Measurements from ENCODE around the gene ISM1. TPM values are rescaled to one million over a fixed set of nuclear protein-coding genes. Genes with fewer than 3 reads are reported as not detected.

ISM1 gene
- total and polyA plus RNA-seq, 2 donors (not counting 3 experiments of a cell fraction or from before 2014, with no cell fraction given): not detected

DNA sequence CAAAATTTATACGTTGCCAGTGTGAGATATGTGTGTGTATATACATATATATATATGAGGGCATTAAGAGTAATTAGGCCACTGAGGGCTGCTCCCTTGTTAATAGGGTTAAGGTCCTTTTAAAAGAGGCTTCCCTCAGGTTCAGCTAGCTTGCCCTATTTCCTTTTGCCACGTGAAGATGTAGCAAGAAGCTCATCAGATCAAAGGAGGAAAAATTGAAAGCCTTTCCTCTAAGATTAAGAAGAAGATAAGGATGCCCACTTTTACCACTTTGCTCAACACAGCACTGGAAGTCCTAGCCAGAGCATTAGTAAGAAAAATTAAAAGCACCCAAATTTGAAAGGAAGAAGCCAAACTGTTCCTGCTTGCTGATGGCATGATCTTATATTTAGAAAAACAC, 33.2 kb upstream of the ISM1 start:
- TF ChIP-seq, protein P1, sequence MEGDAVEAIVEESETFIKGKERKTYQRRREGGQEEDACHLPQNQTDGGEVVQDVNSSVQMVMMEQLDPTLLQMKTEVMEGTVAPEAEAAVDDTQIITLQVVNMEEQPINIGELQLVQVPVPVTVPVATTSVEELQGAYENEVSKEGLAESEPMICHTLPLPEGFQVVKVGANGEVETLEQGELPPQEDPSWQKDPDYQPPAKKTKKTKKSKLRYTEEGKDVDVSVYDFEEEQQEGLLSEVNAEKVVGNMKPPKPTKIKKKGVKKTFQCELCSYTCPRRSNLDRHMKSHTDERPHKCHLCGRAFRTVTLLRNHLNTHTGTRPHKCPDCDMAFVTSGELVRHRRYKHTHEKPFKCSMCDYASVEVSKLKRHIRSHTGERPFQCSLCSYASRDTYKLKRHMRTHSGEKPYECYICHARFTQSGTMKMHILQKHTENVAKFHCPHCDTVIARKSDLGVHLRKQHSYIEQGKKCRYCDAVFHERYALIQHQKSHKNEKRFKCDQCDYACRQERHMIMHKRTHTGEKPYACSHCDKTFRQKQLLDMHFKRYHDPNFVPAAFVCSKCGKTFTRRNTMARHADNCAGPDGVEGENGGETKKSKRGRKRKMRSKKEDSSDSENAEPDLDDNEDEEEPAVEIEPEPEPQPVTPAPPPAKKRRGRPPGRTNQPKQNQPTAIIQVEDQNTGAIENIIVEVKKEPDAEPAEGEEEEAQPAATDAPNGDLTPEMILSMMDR (IDR thresholded peaks at IDR 0.05; ENCODE audit: extremely low read depth in 1 of 2, insufficient read depth in 1 of 2, low read depth in 1 of 2, low read length in 2 of 2): no peak
- TF ChIP-seq POLR2AphosphoS5 (IDR thresholded peaks at IDR 0.05; ENCODE audit: insufficient read depth, low read depth, low read length) (no peak), JUN (IDR thresholded peaks at IDR 0.05; ENCODE audit: borderline replicate concordance, insufficient read depth, insufficient read length, low read depth) (no peak), EZH2 (IDR thresholded peaks at IDR 0.05; ENCODE audit: borderline replicate concordance, low read depth, low read length, severe bottlenecking) (no peak), GATA2 (IDR thresholded peaks at IDR 0.05; ENCODE audit: insufficient read depth, insufficient read length, low read depth, low read length) (no peak), FOS (IDR thresholded peaks at IDR 0.05; ENCODE audit: borderline replicate concordance, insufficient read depth, low read length) (no peak)
- Histone ChIP-seq H3K79me2 (ENCODE audit: control insufficient read depth, insufficient read depth, low read length) (no peaks in the 10 kb centered on the region), H4K20me1 (replicated peaks; ENCODE audit: control insufficient read depth, extremely low read depth, insufficient read depth, low read length) (no peaks in the 10 kb centered on the region), H3K27me3 (ENCODE audit: control insufficient read depth in 2 of 2, insufficient read depth in 2 of 2, low read length in 2 of 2) (no peaks in the 10 kb centered on the region), H3K4me3 (replicated peaks in 1 of 3; ENCODE audit: insufficient read depth in 1 of 3, low read depth in 1 of 3, low read length in 3 of 3) (no peak overlapping the region), H3K9me1 (replicated peaks; ENCODE audit: control insufficient read depth, extremely low read depth, insufficient read depth, low read length) (no peaks in the 10 kb centered on the region), H3K36me3 (ENCODE audit: control insufficient read depth in 2 of 2, extremely low read depth in 1 of 2, insufficient read depth in 2 of 2, low read length in 2 of 2) (no peaks in the 10 kb centered on the region), H2AFZ (ENCODE audit: low read depth, low read length) (no peak overlapping the region), H3K27ac (ENCODE audit: insufficient read depth, low read depth, low read length) (no peak overlapping the region), H3K4me2 (ENCODE audit: insufficient read depth, low read length) (no peak overlapping the region), H3K4me1 (ENCODE audit: control insufficient read depth, extremely low read depth, insufficient read depth, low read length) (no peaks in the 10 kb centered on the region), H3K9me3 (replicated peaks; ENCODE audit: control insufficient read depth, insufficient read depth, low read length) (no peaks in the 10 kb centered on the region), H3K9ac (replicated peaks; ENCODE audit: extremely low read depth, insufficient read depth, low read length) (no peak overlapping the region)
- ChIA-PET POLR2A (no interaction called here), CTCF (no interaction called here)
- BruUV-seq (replicated peaks): no TSS peak
- intact Hi-C loops (cut with micrococcal nuclease) (no loop called here), dilution Hi-C loops (cut with MboI; ENCODE audit: extremely low pct_ligation_motif_present, low sequenced_read_pairs) (no loop called here)
- FAIRE-seq: no peak
- no peak for DNase-seq (ENCODE audit: low read depth, low spot score)

DNA sequence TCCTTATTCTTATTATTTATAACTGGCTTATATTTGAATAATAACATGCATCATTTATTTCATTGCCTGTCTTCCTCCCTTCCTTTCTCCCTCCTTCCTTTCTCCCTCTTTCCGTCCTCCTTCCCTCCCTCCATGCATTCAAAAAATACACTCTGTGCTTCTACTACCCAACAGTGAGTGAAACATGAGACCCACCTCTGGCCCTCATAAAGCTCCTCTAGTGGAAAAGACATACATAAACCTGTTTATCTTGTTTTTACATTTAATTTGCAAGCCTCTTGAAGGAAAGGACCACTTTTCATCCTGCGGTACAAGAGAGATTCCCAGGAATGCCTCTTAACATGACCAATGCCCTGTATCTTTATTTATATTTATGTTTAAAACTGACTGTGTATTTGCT, 21.8 kb upstream of the ISM1 start:
- dilution Hi-C loops (cut with MboI; ENCODE audit: extremely low pct_ligation_motif_present, low sequenced_read_pairs): no loop called here
- POLR2A ChIA-PET: no interaction called here
- TF ChIP-seq GATA2 (IDR thresholded peaks at IDR 0.05; ENCODE audit: insufficient read depth, insufficient read length, low read depth, low read length) (no peak), POLR2AphosphoS5 (IDR thresholded peaks at IDR 0.05; ENCODE audit: insufficient read depth, low read depth, low read length) (no peak), MYC (IDR thresholded peaks at IDR 0.05; ENCODE audit: low read depth, low read length) (no peak), EZH2 (IDR thresholded peaks at IDR 0.05; ENCODE audit: borderline replicate concordance, low read depth, low read length, severe bottlenecking) (no peak), JUN (IDR thresholded peaks at IDR 0.05; ENCODE audit: borderline replicate concordance, insufficient read depth, insufficient read length, low read depth) (no peak), FOS (IDR thresholded peaks at IDR 0.05; ENCODE audit: borderline replicate concordance, insufficient read depth, low read length) (no peak), POLR2A (IDR thresholded peaks at IDR 0.05; ENCODE audit: low read depth, low read length) (no peak)
- TF ChIP-seq, protein P1 (IDR thresholded peaks at IDR 0.05; ENCODE audit: extremely low read depth in 1 of 2, insufficient read depth in 1 of 2, low read depth in 1 of 2, low read length in 2 of 2): no peak
- TF ChIP-seq, protein P2, sequence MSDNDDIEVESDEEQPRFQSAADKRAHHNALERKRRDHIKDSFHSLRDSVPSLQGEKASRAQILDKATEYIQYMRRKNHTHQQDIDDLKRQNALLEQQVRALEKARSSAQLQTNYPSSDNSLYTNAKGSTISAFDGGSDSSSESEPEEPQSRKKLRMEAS (IDR thresholded peaks at IDR 0.05; ENCODE audit: insufficient read depth, insufficient read length): no peak

More for the DNA sequence above, 21.8 kb upstream of the ISM1 start:
- CTCF ChIA-PET: no interaction called here
- BruUV-seq (replicated peaks): no TSS peak
- intact Hi-C loops (cut with micrococcal nuclease): no loop called here
- no peak for DNase-seq (ENCODE audit: low read depth, low spot score)
- no peaks in the 10 kb centered on the region for H3K36me3 ChIP-seq (ENCODE audit: control insufficient read depth in 2 of 2, extremely low read depth in 1 of 2, insufficient read depth in 2 of 2, low read length in 2 of 2)
- no peak overlapping the region for H2AFZ ChIP-seq (ENCODE audit: low read depth, low read length)
- H3K4me2 ChIP-seq (ENCODE audit: insufficient read depth, low read length): no peak overlapping the region
- no peaks in the 10 kb centered on the region for H3K79me2 ChIP-seq (ENCODE audit: control insufficient read depth, insufficient read depth, low read length)
- no peak overlapping the region for H3K9ac ChIP-seq (replicated peaks; ENCODE audit: extremely low read depth, insufficient read depth, low read length)
- no peaks in the 10 kb centered on the region for H3K9me3 ChIP-seq (replicated peaks; ENCODE audit: control insufficient read depth, insufficient read depth, low read length)
- FAIRE-seq: no peak
- no peaks in the 10 kb centered on the region for H4K20me1 ChIP-seq (replicated peaks; ENCODE audit: control insufficient read depth, extremely low read depth, insufficient read depth, low read length)
- no peak overlapping the region for H3K4me3 ChIP-seq (replicated peaks in 1 of 3; ENCODE audit: insufficient read depth in 1 of 3, low read depth in 1 of 3, low read length in 3 of 3)
- H3K9me1 ChIP-seq (replicated peaks; ENCODE audit: control insufficient read depth, extremely low read depth, insufficient read depth, low read length): no peaks in the 10 kb centered on the region
- H3K4me1 ChIP-seq (ENCODE audit: control insufficient read depth, extremely low read depth, insufficient read depth, low read length): no peaks in the 10 kb centered on the region
- no peak overlapping the region for H3K27ac ChIP-seq (ENCODE audit: insufficient read depth, low read depth, low read length)
- no peaks in the 10 kb centered on the region for H3K27me3 ChIP-seq (ENCODE audit: control insufficient read depth in 2 of 2, insufficient read depth in 2 of 2, low read length in 2 of 2)

Measured in endothelial cell of umbilical vein (primary cell).